ENCODE results near the gene PTK6.
"Not testable (repeated sequence)": the region's sequence is repeated elsewhere in the genome, so short reads cannot be mapped to it uniquely, and the experiment has no call there.

The PTK6 gene

DNA sequence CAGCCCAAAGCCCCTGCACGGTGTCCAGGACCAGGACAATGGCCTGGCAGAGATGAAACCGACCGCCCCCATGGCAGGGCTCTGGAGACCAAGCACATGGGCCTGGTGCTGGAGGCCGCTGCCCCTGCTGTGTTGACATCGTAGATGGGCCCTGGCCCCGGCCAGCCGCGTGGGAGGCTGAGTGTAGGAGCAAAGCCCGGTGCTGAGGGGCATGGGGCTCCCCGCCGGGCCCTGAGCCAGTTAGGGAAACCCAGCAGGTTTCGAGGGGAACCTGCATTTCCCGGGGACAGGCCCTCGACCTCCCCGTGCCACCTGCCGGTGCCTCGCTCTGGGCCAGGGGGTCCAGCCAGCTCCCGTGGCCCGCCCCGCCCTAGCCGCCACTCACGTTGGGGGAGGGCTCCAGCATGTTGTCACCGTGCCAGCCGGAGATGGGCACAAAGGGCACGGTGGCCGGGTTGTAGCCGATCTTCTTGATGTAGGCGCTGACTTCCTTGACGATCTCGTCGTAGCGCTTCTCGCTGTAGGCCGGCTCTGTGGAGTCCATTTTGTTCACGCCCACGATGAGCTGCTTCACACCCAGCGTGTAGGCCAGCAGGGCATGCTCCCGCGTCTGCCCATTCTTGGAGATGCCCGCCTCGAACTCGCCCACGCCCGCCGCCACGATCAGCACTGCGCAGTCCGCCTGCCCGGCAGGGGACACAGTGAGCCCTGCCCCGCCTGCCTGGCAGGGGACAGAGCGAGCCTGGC lies 42.6 kb downstream of the PTK6 start:
- DNase-seq (ENCODE audit: low read depth in 2 of 2) = no peak

DNA sequence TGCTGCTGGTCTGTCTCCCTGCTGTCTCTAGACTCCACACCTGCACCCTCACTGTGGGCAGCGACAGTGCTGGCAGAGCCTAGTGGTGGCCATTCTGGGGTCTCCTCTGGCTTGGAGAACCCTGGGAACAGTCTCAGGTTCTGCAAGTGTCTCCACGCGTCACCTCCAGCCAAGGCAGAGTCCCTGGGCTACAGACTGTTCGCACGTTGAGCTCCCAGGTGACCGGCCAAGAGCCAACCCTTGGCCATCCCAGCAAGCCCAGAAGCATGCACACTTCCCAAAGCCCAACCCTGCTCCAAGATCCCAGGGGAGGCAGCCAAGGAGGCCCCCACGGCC lies 43.1 kb downstream of the PTK6 start:
- DNase-seq (ENCODE audit: low read depth in 2 of 2) = no peak

DNA sequence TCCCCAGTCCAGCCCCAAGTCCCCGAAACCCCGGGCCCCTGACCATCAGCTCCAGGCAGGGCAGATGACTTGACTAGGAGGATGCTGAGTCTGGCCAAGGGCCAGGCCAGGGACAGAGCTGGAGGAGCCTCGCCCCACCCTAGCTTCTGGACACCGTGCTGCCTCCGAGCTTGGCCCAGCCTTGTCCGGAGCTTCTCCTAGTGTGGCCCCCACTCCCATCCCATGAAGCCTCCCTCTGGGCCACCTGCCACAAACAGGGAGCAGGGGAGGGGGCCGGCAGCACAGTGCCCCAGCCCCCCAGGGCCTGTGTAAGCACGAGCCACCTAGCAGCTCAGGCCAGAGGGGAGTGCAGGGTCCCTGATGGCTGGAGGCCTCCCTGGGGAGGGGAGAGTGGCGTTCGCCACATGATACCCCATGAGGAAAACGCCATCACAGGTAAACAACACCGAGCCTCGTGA lies 43.6 kb downstream of the PTK6 start:
- no peak for DNase-seq (ENCODE audit: low read depth in 2 of 2)

- no peak for DNase-seq (ENCODE audit: low read depth in 2 of 2)
These were observed 44.2 kb downstream of the PTK6 start for GRCh38 chr20:63492982-63493381.

DNA sequence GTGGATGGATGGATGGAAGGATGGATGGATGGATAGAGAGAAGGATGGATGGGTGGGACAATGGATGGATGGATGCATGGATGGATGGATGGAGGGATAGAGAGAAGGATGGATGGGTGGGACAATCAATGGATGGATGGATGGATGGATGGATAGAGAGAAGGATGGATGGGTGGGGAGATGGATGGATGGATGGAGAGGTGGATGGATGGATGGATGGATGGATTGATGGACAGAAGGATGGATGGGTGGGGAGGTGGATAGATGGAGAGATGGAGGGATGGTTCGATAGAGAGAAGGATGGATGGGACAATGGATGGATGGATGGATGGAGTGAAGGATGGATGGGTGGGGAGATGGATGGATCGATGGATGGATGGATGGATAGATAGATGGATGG lies 44.7 kb downstream of the PTK6 start:
- DNase-seq (ENCODE audit: low read depth in 2 of 2) = no peak

- DNase-seq (ENCODE audit: low read depth in 2 of 2) = no peak
These were observed 45.4 kb downstream of the PTK6 start for GRCh38 chr20:63491635-63492230.

- DNase-seq (ENCODE audit: low read depth in 2 of 2) = no peak
These were observed 46.1 kb downstream of the PTK6 start for GRCh38 chr20:63491078-63491477.

DNA sequence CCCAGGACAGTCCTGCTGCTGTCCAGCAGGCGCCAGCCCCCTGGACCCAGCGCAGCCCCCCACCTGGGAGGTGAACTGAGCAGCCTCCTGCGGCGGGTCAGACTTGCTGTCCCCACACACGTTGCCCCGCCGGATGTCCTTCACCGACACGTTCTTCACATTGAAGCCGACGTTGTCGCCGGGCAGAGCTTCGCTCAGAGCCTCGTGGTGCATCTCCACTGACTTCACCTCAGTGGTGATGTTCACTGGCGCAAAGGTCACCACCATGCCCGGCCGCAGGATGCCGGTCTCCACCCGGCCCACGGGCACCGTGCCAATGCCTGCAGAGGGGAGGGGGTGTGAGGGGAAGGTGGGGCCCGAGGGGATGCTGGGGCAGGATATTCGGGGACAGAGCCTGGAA lies 46.8 kb downstream of the PTK6 start:
- DNase-seq (ENCODE audit: low read depth in 2 of 2) = no peak

DNA sequence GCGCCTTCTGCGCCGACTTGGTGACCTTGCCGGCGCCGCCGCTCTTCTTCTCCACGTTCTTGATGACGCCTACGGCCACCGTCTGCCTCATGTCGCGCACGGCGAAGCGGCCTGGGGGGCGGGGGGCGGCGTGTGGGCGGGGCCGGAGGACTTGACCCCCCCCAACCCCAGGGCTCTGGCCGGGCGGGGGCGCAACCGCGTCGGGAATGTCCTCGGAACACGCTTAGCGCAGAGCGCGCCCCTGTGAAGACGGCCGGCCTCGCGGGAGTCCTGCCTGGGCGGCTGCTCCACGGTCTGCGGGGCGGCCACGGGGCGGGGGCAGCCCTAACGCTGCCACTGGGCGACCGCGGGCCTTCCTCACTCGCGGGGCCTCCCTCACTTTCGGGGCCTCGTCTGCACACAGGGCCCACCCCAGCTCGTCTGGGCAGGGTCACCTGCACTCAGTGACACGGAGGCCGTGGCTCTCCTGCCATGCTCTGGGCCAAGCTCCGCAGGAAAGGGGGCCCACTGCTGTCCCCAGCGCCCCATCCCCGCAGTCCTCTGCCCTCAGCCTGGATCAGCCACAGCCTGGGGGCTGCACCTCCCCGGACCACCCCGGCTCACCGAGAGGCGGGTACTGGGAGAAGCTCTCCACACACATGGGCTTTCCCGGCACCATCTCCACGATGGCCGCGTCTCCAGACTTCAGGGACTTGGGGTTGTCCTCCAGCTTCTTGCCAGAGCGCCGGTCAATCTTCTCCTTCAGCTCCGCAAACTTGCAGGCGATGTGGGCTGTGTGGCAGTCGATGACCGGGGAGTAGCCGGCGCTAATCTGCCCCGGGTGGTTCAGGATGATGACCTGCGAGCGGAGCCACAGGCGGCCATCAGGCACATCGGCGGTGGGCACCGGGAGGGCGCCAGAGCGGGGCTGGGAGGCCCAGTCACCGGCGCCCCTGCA lies 48.6 kb downstream of the PTK6 start:
- no peak for DNase-seq (ENCODE audit: low read depth in 2 of 2)

DNA sequence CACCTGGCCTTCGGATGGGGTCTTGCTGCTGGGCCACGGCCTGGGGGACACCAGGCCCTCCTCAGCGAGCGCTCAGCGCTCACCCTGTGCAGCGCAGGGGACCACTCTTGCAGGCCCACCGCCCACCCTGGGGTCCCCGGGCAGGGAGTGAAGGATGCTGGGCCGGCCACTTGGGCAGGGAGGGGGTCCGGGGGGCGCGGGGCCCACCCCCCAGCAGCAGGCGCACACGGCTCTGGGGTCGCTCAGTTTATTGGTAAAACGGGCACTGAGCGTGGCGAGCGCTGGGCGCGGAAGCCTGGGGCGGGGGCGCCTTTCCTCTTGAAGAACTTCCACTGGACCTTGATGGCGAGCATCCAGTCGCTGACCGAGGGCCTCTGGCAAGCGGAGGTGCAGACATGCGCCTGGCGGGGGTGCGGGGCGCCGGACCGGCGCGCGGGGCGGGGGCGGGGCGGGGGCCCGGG lies 49.4 kb downstream of the PTK6 start:
- no peak for DNase-seq (ENCODE audit: low read depth in 2 of 2)

- no peak for DNase-seq (ENCODE audit: low read depth in 2 of 2)
These were observed 49.9 kb downstream of the PTK6 start for GRCh38 chr20:63487116-63487764.

DNA sequence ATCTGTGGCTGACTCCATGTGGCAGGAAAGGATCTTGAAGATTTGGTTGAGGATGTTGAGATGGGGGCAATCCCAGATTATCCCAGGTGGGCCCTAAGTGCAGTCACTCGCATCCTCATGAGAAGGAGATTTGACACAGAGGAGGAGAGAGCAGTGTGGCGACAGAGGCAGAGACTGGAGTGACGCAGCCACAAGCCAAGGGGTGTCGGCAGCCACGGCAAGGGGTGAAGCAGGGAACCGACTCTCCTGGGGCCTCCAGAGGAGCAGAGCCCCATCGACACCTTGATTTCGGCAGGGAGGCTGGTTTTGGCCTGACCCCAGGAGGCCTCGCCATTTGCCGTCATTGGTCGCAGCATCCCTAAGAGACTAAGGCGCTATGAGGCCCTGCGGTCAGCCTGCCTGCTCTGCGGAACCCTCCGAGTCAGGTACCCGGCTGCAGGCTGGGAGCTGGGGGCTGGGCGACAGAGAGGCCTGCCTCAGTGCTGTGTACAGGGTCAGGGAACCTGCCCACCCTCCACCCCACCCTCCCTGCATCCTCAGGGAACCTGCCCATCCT lies 50.8 kb downstream of the PTK6 start:
- DNase-seq (ENCODE audit: low read depth in 2 of 2) = no peak

GRCh38 chr20:63484651-63485403 lies 52.3 kb downstream of the PTK6 start:
- DNase-seq (ENCODE audit: low read depth in 2 of 2) = no peak

GRCh38 chr20:63484236-63484635 lies 52.9 kb downstream of the PTK6 start:
- DNase-seq (ENCODE audit: low read depth in 2 of 2) = no peak

GRCh38 chr20:63483834-63484233 lies 53.3 kb downstream of the PTK6 start:
- no peak for DNase-seq (ENCODE audit: low read depth in 2 of 2)

GRCh38 chr20:63482021-63482587 lies 55.1 kb downstream of the PTK6 start:
- no peak for DNase-seq (ENCODE audit: low read depth in 2 of 2)

DNA sequence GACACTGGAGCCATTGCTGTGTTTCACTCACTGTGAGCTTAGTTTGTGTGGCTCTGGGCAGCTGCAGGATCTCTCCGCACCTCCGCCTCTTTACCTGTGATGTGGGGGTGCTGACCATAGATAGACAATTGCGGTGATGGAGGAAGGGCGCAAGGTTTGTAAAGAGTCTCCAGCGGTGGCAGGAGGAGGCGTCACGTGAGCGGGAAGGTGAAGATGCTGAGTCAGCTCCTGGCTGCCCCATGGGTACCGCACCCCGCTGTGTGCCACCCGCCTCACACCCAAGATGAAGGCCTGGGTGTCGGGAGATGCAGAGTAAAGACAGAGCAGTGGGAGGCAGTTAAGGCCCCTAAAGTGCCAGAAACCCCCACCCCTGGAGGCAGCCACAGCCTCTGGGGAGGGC lies 55.7 kb downstream of the PTK6 start:
- no peak for DNase-seq (ENCODE audit: low read depth in 2 of 2)

- not testable (repeated sequence) for DNase-seq (ENCODE audit: low read depth in 2 of 2)
These were observed 57.3 kb downstream of the PTK6 start for GRCh38 chr20:63479695-63480419.

DNA sequence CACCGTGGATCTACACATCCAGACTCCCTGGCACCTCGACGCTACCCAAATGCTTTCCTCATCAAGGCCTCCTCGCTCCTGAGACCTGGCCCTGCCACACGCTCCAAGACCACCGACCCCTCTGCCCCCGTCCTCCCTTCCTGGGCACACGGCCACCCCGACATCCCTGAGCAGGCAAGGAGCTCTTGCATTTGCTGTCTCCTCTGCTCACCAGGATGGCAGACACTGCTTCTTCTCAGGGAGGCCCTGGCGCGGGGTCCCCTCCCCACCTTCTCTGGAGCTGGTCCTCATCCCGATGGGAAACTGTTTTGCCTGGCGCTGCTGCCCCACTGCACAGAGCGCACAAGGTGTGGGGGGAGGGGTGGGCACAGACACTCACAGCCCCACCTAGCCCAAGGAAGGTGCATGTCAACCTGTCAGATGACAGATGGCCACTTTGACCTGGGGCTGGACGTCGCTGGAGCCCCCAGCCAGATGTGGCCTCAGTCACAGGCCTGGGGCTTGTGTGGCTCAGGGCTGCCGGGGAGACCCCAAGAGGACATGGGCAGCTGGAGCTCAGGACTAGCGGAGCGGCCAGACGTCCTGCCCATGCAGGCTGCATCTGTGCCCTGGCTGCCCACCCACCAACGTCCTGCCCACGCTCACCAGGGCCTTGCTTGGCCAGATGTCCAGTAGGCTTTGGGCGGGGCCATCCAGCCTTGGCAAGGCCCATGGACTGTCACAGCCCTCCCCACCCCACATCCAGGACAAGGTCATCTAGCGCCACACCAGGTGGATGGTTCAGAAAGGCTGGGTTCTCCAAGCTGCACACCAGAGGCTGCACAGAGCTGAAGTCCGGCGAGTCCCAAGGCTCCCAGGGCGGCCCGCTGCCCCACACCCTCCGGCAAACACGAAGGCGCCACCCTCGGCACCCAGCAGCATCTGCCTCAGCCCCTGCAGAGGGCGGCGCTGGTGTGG lies 58.6 kb downstream of the PTK6 start:
- no peak for DNase-seq (ENCODE audit: low read depth in 2 of 2)
